Stimulated activated CD8-positive, alpha-beta memory T cell treated with anti-CD3 and anti-CD28 coated beads, Interleukin-2, amount 100 ng/mL, for 1 hour (primary cell): ENCODE data around the gene CCNI.

Experiments used
- DNase-seq, 2 donors: peaks; one replicate each; pipeline ENCODE4 v3.0.0-alpha.2; 2020; ENCODE audit warnings: low read depth in 2 of 2

The CCNI gene

GRCh38 chr4:77007358-77008230 lies 68.2 kb downstream of the CCNI start:
- DNase-seq = no peak

DNA sequence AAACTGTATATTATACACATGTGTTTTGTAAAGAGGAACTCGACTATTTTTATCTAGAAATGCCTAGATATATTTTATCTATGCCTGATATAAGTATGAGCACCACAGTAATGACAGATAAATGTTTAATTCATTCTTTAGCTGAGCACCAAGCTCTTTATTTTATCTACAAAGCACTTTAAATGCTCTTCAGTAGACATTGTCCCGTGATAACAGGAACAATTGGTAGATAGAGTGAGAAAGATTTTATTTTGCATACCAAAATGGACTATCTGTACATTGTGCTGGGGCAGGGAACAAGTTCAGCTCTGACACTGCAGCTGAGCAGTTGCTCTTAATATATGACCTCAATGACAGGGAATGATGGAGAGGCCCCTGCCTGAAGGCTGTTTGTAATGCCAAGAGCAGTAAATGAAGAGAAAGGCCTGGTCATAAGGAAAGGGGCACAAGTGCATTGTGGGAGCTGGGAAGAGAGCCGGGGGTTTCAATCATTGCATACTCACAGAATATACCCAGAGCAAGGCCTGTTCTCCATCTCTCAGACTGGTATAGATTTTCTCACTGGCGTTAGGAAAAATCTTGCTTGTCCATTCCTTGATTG lies 68.9 kb downstream of the CCNI start:
- no peak for DNase-seq

DNA sequence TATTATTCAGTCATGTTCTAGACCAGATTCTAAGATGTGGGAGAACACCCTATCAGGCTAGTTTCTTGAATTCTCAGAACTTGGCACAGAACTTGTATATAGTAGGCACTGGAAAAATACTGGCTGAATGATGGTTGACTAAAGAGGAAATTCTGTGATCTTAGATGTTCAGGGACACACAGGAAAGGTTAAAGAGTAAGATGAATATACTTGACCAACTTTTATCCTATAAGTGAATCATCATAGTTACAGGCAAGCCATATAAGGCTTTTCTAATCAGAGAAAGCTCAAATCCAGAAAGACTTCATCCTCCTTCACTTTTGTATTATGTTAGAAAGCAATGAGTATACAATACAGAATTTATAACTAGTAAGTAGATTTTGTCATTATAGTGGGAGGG lies 72.4 kb downstream of the CCNI start:
- no peak for DNase-seq

DNA sequence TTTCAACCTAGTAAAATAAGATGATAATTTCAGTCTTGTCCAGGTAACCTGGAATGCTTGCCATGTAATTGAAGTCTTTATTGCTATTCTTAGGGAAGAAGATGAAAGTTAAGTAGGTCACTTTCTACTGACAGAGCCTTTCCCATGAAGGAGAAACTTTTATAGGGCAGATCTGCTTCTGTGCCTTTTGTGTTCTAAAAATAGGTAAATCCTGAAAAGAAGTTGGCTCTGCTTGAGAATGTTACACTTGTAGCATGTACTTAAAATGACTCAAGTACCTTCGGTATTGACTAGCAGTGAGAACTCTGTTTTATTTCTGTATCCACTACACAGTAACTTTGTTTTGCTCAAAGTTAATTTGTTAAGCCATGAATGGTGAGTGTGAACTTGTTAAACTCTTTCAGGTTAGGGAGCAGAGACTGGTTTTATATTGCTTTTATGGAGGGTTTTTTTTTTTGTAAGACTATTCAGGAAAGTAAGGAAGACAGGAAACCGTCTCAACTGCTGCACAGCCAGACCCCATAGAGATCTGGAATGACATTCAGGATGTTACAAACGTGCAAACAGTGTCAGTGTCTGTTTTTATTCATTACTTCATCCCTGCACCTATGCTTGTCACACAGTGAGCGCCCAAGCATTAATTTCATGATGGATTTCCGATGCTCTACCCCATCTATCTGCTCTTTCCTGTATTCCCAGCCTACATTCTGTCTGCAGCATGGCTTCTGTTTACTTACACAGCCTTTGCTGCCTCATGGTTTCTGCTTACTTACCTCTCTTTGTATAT lies 73.3 kb downstream of the CCNI start:
- no peak for DNase-seq

DNA sequence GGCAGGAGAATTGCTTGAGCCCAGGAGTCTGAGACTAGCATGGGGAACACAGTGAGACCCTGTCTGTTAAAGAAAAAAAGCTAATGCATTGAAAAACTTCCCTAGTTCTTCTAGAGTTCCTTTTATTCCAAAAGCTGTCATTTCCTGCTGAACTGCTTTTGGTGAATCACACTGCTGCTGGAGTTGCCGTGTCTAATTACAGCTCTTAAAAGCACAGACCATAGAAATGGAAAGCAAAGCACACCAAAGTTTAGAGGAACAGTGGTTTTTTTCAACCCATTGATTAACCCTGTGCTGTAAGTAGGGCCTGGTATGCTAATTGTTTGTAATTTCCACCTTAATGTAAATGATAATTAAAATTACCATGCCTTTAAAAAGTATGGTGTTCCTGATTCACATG lies 73.9 kb downstream of the CCNI start:
- no peak for DNase-seq

GRCh38 chr4:76998251-76998901 lies 77.4 kb downstream of the CCNI start:
- no peak for DNase-seq

DNA sequence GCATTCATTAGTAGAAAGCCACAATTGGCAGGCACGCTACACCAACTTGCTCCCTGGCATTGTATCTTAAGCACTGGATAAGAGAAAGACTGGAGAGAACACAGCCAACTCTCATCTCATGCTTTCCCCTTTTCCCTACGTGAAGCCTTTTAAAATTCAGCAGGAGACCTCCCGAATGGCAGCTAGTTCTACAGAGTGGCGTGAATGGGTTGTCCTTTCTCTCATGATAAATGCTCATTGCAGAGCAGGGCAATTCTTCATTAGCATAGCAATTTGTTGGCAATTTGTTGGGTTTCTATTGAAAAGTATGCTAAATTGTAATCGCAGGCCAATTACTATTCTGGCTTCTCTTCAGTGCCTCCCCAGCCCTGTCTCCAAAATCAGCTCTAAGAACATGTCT lies 78.3 kb downstream of the CCNI start:
- DNase-seq = no peak
